Measurements from ENCODE around the gene RNU6-8.

DNA sequence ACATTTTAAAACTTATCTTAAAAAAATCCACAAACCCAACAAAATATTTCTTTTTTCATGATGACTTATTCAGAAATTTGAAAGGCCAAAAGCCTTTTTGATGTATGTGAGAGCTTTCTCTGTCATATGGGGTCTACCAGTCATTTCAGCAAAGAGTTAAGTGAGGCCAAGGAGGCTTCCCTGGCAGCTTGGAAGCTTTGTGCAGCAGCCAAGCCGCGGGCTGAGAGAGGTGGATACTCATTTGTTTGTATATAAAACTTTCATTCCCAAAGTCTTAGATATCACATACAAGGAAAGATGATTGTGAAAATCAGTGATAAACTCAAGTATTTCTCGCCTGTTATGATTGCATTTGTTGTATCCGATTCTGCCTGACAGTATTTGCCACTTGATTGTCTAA lies 48.5 kb upstream of the RNU6-8 start:
- TF ChIP-seq, protein P1, sequence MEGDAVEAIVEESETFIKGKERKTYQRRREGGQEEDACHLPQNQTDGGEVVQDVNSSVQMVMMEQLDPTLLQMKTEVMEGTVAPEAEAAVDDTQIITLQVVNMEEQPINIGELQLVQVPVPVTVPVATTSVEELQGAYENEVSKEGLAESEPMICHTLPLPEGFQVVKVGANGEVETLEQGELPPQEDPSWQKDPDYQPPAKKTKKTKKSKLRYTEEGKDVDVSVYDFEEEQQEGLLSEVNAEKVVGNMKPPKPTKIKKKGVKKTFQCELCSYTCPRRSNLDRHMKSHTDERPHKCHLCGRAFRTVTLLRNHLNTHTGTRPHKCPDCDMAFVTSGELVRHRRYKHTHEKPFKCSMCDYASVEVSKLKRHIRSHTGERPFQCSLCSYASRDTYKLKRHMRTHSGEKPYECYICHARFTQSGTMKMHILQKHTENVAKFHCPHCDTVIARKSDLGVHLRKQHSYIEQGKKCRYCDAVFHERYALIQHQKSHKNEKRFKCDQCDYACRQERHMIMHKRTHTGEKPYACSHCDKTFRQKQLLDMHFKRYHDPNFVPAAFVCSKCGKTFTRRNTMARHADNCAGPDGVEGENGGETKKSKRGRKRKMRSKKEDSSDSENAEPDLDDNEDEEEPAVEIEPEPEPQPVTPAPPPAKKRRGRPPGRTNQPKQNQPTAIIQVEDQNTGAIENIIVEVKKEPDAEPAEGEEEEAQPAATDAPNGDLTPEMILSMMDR (IDR thresholded peaks at IDR 0.05), result no peak
- TF ChIP-seq POLR2A (IDR thresholded peaks at IDR 0.05), result no peak

Data from lower leg skin (tissue), 3 donors.